GM21381 (cell line): ENCODE data around the gene LTBP1.

Experiments used
- ATAC-seq: cut with Tn5 transposase; IDR thresholded peaks from one replicate; pipeline ENCODE4 v1.9.1; 2021; ENCODE audit warnings: mild to moderate bottlenecking, moderate library complexity; ENCODE audit not compliant: unreplicated experiment

LTBP1 gene

GRCh38 chr2:33180915-33181314 is 234.2 kb downstream of the LTBP1 start:
- no peak for ATAC-seq

- no peak for ATAC-seq
Measured at GRCh38 chr2:33181466-33181865, 234.7 kb downstream of the LTBP1 start.

- ATAC-seq, result no peak
Measured at GRCh38 chr2:33184041-33184440, 237.3 kb downstream of the LTBP1 start.

GRCh38 chr2:33186937-33187336 is 240.2 kb downstream of the LTBP1 start:
- ATAC-seq, result no peak

- ATAC-seq, result no peak
Measured at GRCh38 chr2:33188799-33189198, 242.0 kb downstream of the LTBP1 start.

- ATAC-seq, result no peak
Measured at GRCh38 chr2:33190393-33190937, 243.7 kb downstream of the LTBP1 start.

- no peak for ATAC-seq
Measured at GRCh38 chr2:33195891-33196290, 249.1 kb downstream of the LTBP1 start.

GRCh38 chr2:33196700-33197099 is 249.9 kb downstream of the LTBP1 start:
- no peak for ATAC-seq

- no peak for ATAC-seq
Measured at GRCh38 chr2:33197198-33197938, 250.6 kb downstream of the LTBP1 start.

GRCh38 chr2:33202641-33203522 is 256.1 kb downstream of the LTBP1 start:
- ATAC-seq, result no peak

GRCh38 chr2:33204945-33205344 is 258.2 kb downstream of the LTBP1 start:
- ATAC-seq, result peak; percentile 60

- ATAC-seq, result peak; percentile 92
Measured at GRCh38 chr2:33205693-33206434, 259.1 kb downstream of the LTBP1 start.

- ATAC-seq, result no peak
Measured at GRCh38 chr2:33207151-33207740, 260.5 kb downstream of the LTBP1 start.

GRCh38 chr2:33208400-33208799 is 261.6 kb downstream of the LTBP1 start:
- ATAC-seq, result no peak

- no peak for ATAC-seq
Measured at GRCh38 chr2:33209976-33210375, 263.2 kb downstream of the LTBP1 start.

GRCh38 chr2:33210626-33211025 is 263.9 kb downstream of the LTBP1 start:
- ATAC-seq, result no peak

GRCh38 chr2:33212151-33212550 is 265.4 kb downstream of the LTBP1 start:
- no peak for ATAC-seq

- ATAC-seq, result no peak
Measured at GRCh38 chr2:33213244-33213643, 266.5 kb downstream of the LTBP1 start.

GRCh38 chr2:33213648-33214047 is 266.9 kb downstream of the LTBP1 start:
- ATAC-seq, result no peak

- no peak for ATAC-seq
Measured at GRCh38 chr2:33214436-33214835, 267.7 kb downstream of the LTBP1 start.

- no peak for ATAC-seq
Measured at GRCh38 chr2:33214857-33215256, 268.1 kb downstream of the LTBP1 start.
